Type B pancreatic cell (in vitro differentiated cells): ENCODE measurements around the gene CALHM4. TPM values are rescaled to one million over a fixed set of nuclear protein-coding genes. Genes with fewer than 3 reads are reported as not detected.

Experiments
- DNase-seq: peaks from one replicate; pipeline ENCODE4 v3.0.0; 2021; ENCODE audit warnings: mixed read lengths; ENCODE audit not compliant: unreplicated experiment; ENCODE audit errors: extremely low spot score
- H3K27ac Mint-ChIP-seq: 2 replicates; pipeline ENCODE4 v1.8.0; 2021; ENCODE audit warnings: mild to moderate bottlenecking, mixed read lengths
- H3K27me3 Mint-ChIP-seq: 2 replicates; pipeline ENCODE4 v1.8.0; 2021; ENCODE audit warnings: mixed read lengths
- H3K36me3 Mint-ChIP-seq: 2 replicates; pipeline ENCODE4 v1.8.0; 2021; ENCODE audit warnings: mixed read lengths
- H3K4me1 Mint-ChIP-seq: one replicate; pipeline ENCODE4 v1.8.0; 2021; ENCODE audit warnings: mixed read lengths; ENCODE audit not compliant: unreplicated experiment
- H3K4me3 Mint-ChIP-seq: 2 replicates; pipeline ENCODE4 v1.8.0; 2021; ENCODE audit warnings: mild to moderate bottlenecking, mixed read lengths
- H3K9me3 Mint-ChIP-seq: 2 replicates; pipeline ENCODE4 v1.8.0; 2021; ENCODE audit warnings: mixed read lengths
- CTCF ChIP-seq: fragments of 200-600 bp; sonication (generic); conservative IDR thresholded peaks from 2 replicates; pipeline ENCODE4 v1.5.0; 2021; ENCODE audit warnings: antibody characterized with exemption, mild to moderate bottlenecking
- total RNA-seq: library from RNA; stranded (reverse); gene quantifications from 2 replicates; pipeline ENCODE4 v1.2.1, GENCODE V29; 2021; ENCODE audit warnings: low replicate concordance

Gene CALHM4
- total RNA-seq, 1 donor from 2014 or later, result not detected

GRCh38 chr6:116542426-116542825, 11.1 kb upstream of the CALHM4 start:
- H3K4me3 Mint-ChIP-seq, result no peak overlapping the region

GRCh38 chr6:116543149-116543548, 10.4 kb upstream of the CALHM4 start:
- DNase-seq, result no peak
- Mint-ChIP-seq H3K9me3 (no peaks in the 10 kb centered on the region), H3K27ac (no peak overlapping the region), H3K4me1 (peaks cover 6% of the 10 kb centered on the region), H3K27me3 (peaks cover 6% of the 10 kb centered on the region), H3K36me3 (no peaks in the 10 kb centered on the region), H3K4me3 (no peak overlapping the region)
- no peak for TF ChIP-seq CTCF

More at GRCh38 chr6:116542426-116542825, 11.1 kb upstream of the CALHM4 start:
- no peak overlapping the region for H3K27ac Mint-ChIP-seq
- no peaks in the 10 kb centered on the region for H3K9me3 Mint-ChIP-seq
- peaks cover 6% of the 10 kb centered on the region for H3K4me1 Mint-ChIP-seq
- H3K36me3 Mint-ChIP-seq, result no peaks in the 10 kb centered on the region
- peaks cover 6% of the 10 kb centered on the region for H3K27me3 Mint-ChIP-seq
- no peak for DNase-seq
- no peak for TF ChIP-seq CTCF

- no peaks in the 10 kb centered on the region for H3K36me3 Mint-ChIP-seq
- no peaks in the 10 kb centered on the region for H3K9me3 Mint-ChIP-seq
- H3K4me1 Mint-ChIP-seq, result peaks cover 6% of the 10 kb centered on the region
- no peak for TF ChIP-seq CTCF
- peaks cover 3% of the 10 kb centered on the region for H3K27me3 Mint-ChIP-seq
- H3K4me3 Mint-ChIP-seq, result no peak within 1 kb of the TSS
- DNase-seq, result no peak
- H3K27ac Mint-ChIP-seq, result no peak within 1 kb of the TSS
Measured at GRCh38 chr6:116545651-116546050, 7.9 kb upstream of the CALHM4 start, which contains the start of gene TRAPPC3L. TSS of gene TRAPPC3L (minus strand) at chr6:116545684. CDS start at chr6:116545514, 170 bp downstream.

DNA sequence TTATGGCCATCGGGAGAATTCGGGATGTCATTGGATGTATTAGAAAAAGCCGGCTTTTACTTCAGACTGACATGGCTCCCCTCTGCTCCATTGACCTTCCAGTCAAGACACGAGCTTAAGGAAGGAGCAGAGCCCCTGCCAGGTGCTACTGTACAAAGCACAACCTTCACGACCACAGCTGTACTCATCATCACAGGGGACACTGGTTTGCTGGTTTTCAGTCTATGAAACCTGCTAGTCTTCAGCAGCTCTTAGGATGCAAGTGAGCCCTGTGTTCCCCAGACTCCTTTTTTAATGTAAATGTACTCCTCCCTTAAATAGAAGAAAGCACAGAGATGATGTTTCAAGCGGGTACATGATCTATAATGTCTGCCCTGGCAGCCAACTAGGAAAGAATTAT, 6.2 kb upstream of the CALHM4 start:
- Mint-ChIP-seq H3K4me3 (no peak overlapping the region), H3K27ac (no peak overlapping the region), H3K27me3 (no peaks in the 10 kb centered on the region), H3K9me3 (no peaks in the 10 kb centered on the region), H3K4me1 (peaks cover 10% of the 10 kb centered on the region), H3K36me3 (no peaks in the 10 kb centered on the region)
- TF ChIP-seq CTCF, result no peak
- no peak for DNase-seq

- H3K4me3 Mint-ChIP-seq, result no peak overlapping the region
- H3K9me3 Mint-ChIP-seq, result no peaks in the 10 kb centered on the region
- no peak for TF ChIP-seq CTCF
- peaks cover 3% of the 10 kb centered on the region for H3K27me3 Mint-ChIP-seq
- no peak overlapping the region for H3K27ac Mint-ChIP-seq
- H3K36me3 Mint-ChIP-seq, result no peaks in the 10 kb centered on the region
- DNase-seq, result no peak
- H3K4me1 Mint-ChIP-seq, result peaks cover 3% of the 10 kb centered on the region
Measured at GRCh38 chr6:116550796-116551195, 2.8 kb upstream of the CALHM4 start.

GRCh38 chr6:116556065-116556464, 2.5 kb downstream of the CALHM4 start:
- no peak for DNase-seq
- Mint-ChIP-seq H3K27ac (no peak overlapping the region), H3K36me3 (no peaks in the 10 kb centered on the region), H3K4me1 (peaks cover 7% of the 10 kb centered on the region), H3K27me3 (peaks cover 3% of the 10 kb centered on the region), H3K4me3 (no peak overlapping the region), H3K9me3 (no peaks in the 10 kb centered on the region)
- TF ChIP-seq CTCF, result no peak
